IMR-90 (cell line): ENCODE data around the gene PI4K2B. TPM values are rescaled to one million over a fixed set of nuclear protein-coding genes. Genes with fewer than 3 reads are reported as not detected.

ENCODE experiments used
- ATAC-seq: fragments of 200-7000 bp; cut with Tn5 transposase; 2 replicates; pipeline ENCODE4 v1.9.1; 2020; ENCODE audit warnings: low read depth, mild to moderate bottlenecking, moderate library complexity
- BruUV-seq: library from RNA; stranded (reverse); fragments of 400-500 nt; replicated peaks from 2 replicates; lab custom pipeline; 2021; lab: Mats Ljungman, UMichigan
- CTCF ChIA-PET: fragments of 300-600 bp; formaldehyde crosslinking; extraction: SDS; loops from one replicate; lab custom pipeline; 2021; ENCODE audit warnings: antibody characterized with exemption; lab: Yijun Ruan, JAX
- POLR2A ChIA-PET: fragments of 300-600 bp; sonication (Branson Sonifier 250); formaldehyde crosslinking; loops from one replicate; lab custom pipeline; 2022; ENCODE audit warnings: antibody characterized with exemption; ENCODE audit not compliant: unreplicated experiment; lab: Charles Lee
- DNase-seq: peaks from one replicate; pipeline ENCODE4 v3.0.0; 2013
- H2AFZ ChIP-seq: replicated peaks from 2 replicates; pipeline ENCODE3; 2013; ENCODE audit warnings: low read length, mild to moderate bottlenecking; ENCODE audit not compliant: poor library complexity
- H2AK5ac ChIP-seq: 2 replicates; pipeline ENCODE4 v1.6.1; 2013; ENCODE audit warnings: low read depth, low read length, inconsistent platforms
- H2AK9ac ChIP-seq: replicated peaks from 2 replicates; pipeline ENCODE3; 2013; ENCODE audit warnings: mild to moderate bottlenecking, low read depth, low read length, moderate library complexity; ENCODE audit not compliant: poor library complexity
- H2BK120ac ChIP-seq: 2 replicates; pipeline ENCODE4 v1.6.1; 2013; ENCODE audit warnings: low read depth, low read length, inconsistent platforms
- H2BK15ac ChIP-seq: 3 replicates; pipeline ENCODE4 v1.6.1; 2013; ENCODE audit warnings: low read depth, low read length, inconsistent platforms
- H2BK20ac ChIP-seq: 2 replicates; pipeline ENCODE4 v1.6.1; 2013; ENCODE audit warnings: low read depth, mild to moderate bottlenecking, inconsistent platforms, low read length, moderate library complexity
- H2BK5ac ChIP-seq: 2 replicates; pipeline ENCODE4 v1.6.1; 2013; ENCODE audit warnings: mild to moderate bottlenecking, low read depth, low read length, inconsistent platforms; ENCODE audit not compliant: poor library complexity, severe bottlenecking
- H3K14ac ChIP-seq: replicated peaks from 2 replicates; pipeline ENCODE4 v1.6.1; 2013; ENCODE audit warnings: low read depth, low read length, inconsistent platforms
- H3K18ac ChIP-seq: 2 replicates; pipeline ENCODE4 v1.6.1; 2013; ENCODE audit warnings: low read depth, low read length, control low read depth
- H3K23ac ChIP-seq: 2 replicates; pipeline ENCODE4 v1.6.1; 2013; ENCODE audit warnings: low read depth, low read length, inconsistent platforms
- H3K27ac ChIP-seq: 2 replicates; pipeline ENCODE4 v1.5.1; 2013; ENCODE audit warnings: mild to moderate bottlenecking, control low read depth, low read length; ENCODE audit not compliant: insufficient read depth
- H3K27me3 ChIP-seq: 2 replicates; pipeline ENCODE4 v1.6.1; 2013; ENCODE audit warnings: low read length; ENCODE audit not compliant: control insufficient read depth, insufficient read depth
- H3K36me3 ChIP-seq: 2 replicates; pipeline ENCODE4 v1.6.1; 2013; ENCODE audit warnings: low read length, mixed read lengths; ENCODE audit not compliant: control insufficient read depth, insufficient read depth
- H3K4ac ChIP-seq: 2 replicates; pipeline ENCODE4 v1.6.1; 2013; ENCODE audit warnings: low read depth, low read length, inconsistent platforms
- H3K4me1 ChIP-seq: 2 replicates; pipeline ENCODE4 v1.6.1; 2013; ENCODE audit warnings: low read length, mixed read lengths; ENCODE audit not compliant: control insufficient read depth, insufficient read depth
- H3K4me2 ChIP-seq: 2 replicates; pipeline ENCODE4 v1.6.1; 2013; ENCODE audit warnings: low read depth, mild to moderate bottlenecking, control low read depth, low read length, moderate library complexity
- H3K4me3 ChIP-seq: 2 replicates; pipeline ENCODE4 v1.5.1; 2013; ENCODE audit warnings: low read depth, mild to moderate bottlenecking, control low read depth, low read length, moderate library complexity; ENCODE audit not compliant: insufficient read depth
- H3K56ac ChIP-seq: 2 replicates; pipeline ENCODE4 v1.6.1; 2013; ENCODE audit warnings: low read length, inconsistent platforms; ENCODE audit not compliant: insufficient read depth; ENCODE audit errors: extremely low read depth
- H3K79me1 ChIP-seq, 2 experiments: 2 replicates each; pipeline ENCODE4 v1.6.1; 2013; ENCODE audit warnings: low read length in 2 of 2, inconsistent platforms in 1 of 2, low read depth in 1 of 2
- H3K9ac ChIP-seq: 2 replicates; pipeline ENCODE4 v1.6.1; 2013; ENCODE audit warnings: low read depth, low read length, control low read depth
- H3K9me1 ChIP-seq: 2 replicates; pipeline ENCODE4 v1.6.1; 2013; ENCODE audit warnings: low read length, inconsistent platforms; ENCODE audit not compliant: insufficient read depth
- H3K9me3 ChIP-seq: 2 replicates; pipeline ENCODE4 v1.6.1; 2013; ENCODE audit warnings: low read length; ENCODE audit not compliant: control insufficient read depth, insufficient read depth
- H4K20me1 ChIP-seq: 2 replicates; pipeline ENCODE4 v1.6.1; 2013; ENCODE audit warnings: low read length, inconsistent platforms; ENCODE audit not compliant: insufficient read depth
- H4K5ac ChIP-seq: 2 replicates; pipeline ENCODE4 v1.6.1; 2013; ENCODE audit warnings: mild to moderate bottlenecking, low read depth, low read length, control low read depth
- H4K8ac ChIP-seq, 2 experiments: 2 replicates each; pipeline ENCODE4 v1.6.1; 2013; ENCODE audit warnings: low read depth in 2 of 2, low read length in 2 of 2, control low read depth in 1 of 2, inconsistent platforms in 1 of 2
- H4K91ac ChIP-seq: 2 replicates; pipeline ENCODE4 v1.6.1; 2013; ENCODE audit warnings: low read depth, low read length, inconsistent platforms; ENCODE audit not compliant: insufficient read depth
- CHD1 ChIP-seq: IDR thresholded peaks from 2 replicates; pipeline ENCODE4 v1.6.1; 2012; ENCODE audit warnings: low read depth, low read length, improper control_type of control experiment
- RAD21 ChIP-seq: IDR thresholded peaks from 2 replicates; pipeline ENCODE4 v1.6.1; 2012; ENCODE audit warnings: low read length, improper control_type of control experiment
- WGBS, 2 experiments: methylation state at CpG; one replicate each; pipeline versions ENCODE4 v1.1.5 to v1.1.7; 2013; ENCODE audit warnings: missing lambda C conversion rate in 2 of 2; ENCODE audit not compliant: insufficient read length in 1 of 2; ENCODE audit errors: extremely low coverage in 2 of 2; 5-methylcytosine and 5-hydroxymethylcytosine counted together
- dilution Hi-C: fragments of 300-500 bp; cut with HindIII; formaldehyde crosslinking; loops from one replicate; pipeline ENCODE4 v1.14.3; 2018; ENCODE audit warnings: low sequenced_read_pairs; ENCODE audit not compliant: unreplicated experiment
- in situ Hi-C: fragments of 300-500 bp; cut with MboI; formaldehyde crosslinking; loops from 3 replicates; pipeline ENCODE4 v1.14.3; 2019; ENCODE audit warnings: low sequenced_read_pairs, inconsistent platforms, mixed read lengths
- intact Hi-C: fragments of 100-400 bp; cut with micrococcal nuclease; formaldehyde crosslinking; loops from 2 replicates; pipeline ENCODE4 v1.10.0; 2022
- polyA plus RNA-seq, 3 experiments: library from polyadenylated mRNA; depleted of rRNA; stranded (reverse); fragments of >200 nt; gene quantifications; 2 replicates each; pipeline ENCODE4 v1.2.3, GENCODE V29; 2012; ENCODE audit warnings: low replicate concordance in 1 of 3
- total RNA-seq: library from RNA; depleted of rRNA; stranded (reverse); fragments of >200 nt; gene quantifications from 2 replicates; pipeline ENCODE4 v1.2.3, GENCODE V29; 2012
- TF ChIP-seq, protein P1 (sequence below): fragments of 150-350 bp; IDR thresholded peaks from 2 replicates; pipeline ENCODE4 v1.6.1; 2017; ENCODE audit warnings: mild to moderate bottlenecking, antibody characterized with exemption, low read length, low read depth

The PI4K2B gene
- total and polyA plus RNA-seq, 2 of the 4 experiments (the other 2 are of a cell fraction): 6.5 to 7.6 TPM

DNA sequence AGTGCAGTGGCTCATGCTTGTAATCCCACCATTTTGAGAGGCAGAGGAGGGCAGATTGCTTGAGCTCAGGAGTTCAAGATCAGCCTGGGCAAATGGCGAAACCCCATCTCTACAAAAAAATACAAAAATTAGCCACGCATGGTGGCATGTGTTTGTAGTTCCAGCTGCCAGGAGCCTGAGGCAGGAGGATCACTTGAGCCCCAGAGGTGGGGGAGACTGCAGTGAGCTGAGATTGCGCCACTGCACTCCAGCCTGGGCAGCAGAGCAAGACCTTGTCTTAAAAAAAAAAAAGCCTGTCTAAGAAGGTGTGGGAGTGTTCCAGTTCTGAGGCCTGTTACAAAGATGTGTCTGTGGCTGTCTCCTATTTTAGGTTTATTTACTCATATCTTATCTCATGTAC, 38.0 kb downstream of the PI4K2B start:
- Histone ChIP-seq H3K18ac (no peak overlapping the region), H3K23ac (no peak overlapping the region), H3K56ac (no peak overlapping the region), H2BK15ac (no peak overlapping the region), H3K9me3 (no peaks in the 10 kb centered on the region), H4K91ac (no peak overlapping the region), H3K9ac (no peak overlapping the region), H3K27me3 (no peaks in the 10 kb centered on the region), H2AFZ (no peak overlapping the region), H3K9me1 (no peaks in the 10 kb centered on the region), H2BK20ac (no peak overlapping the region), H4K8ac (no peak overlapping the region), H3K4ac (no peak overlapping the region), H3K14ac (no peak overlapping the region), H4K5ac (no peak overlapping the region), H3K4me2 (no peak overlapping the region), H3K36me3 (no peaks in the 10 kb centered on the region; the same call in 1 of the 2 replicates), H2AK9ac (no peak overlapping the region), H2AK5ac (no peak overlapping the region), H2BK120ac (no peak overlapping the region), H3K79me1 (no peaks in the 10 kb centered on the region), H3K27ac (no peak overlapping the region), H3K4me1 (no peaks in the 10 kb centered on the region), H3K4me3 (no peak overlapping the region), H4K20me1 (no peaks in the 10 kb centered on the region), H2BK5ac (no peak overlapping the region)
- ChIA-PET POLR2A (no interaction called here), CTCF (interaction anchor here (0.5 kb wide), 1 partner anchor 33 kb away, joined by 4 read pairs; no protein-coding TSS in a partner anchor)
- DNase-seq (no peak), ATAC-seq (no peak)
- WGBS, 2 experiments: no CpG with 5 or more reads among the region's 3 CpGs
- intact Hi-C loops (no loop called here), dilution Hi-C loops (no loop called here), in situ Hi-C loops (no loop called here)
- no TSS peak for BruUV-seq
- TF ChIP-seq CHD1 (no peak), RAD21 (no peak)
- TF ChIP-seq, protein P1, sequence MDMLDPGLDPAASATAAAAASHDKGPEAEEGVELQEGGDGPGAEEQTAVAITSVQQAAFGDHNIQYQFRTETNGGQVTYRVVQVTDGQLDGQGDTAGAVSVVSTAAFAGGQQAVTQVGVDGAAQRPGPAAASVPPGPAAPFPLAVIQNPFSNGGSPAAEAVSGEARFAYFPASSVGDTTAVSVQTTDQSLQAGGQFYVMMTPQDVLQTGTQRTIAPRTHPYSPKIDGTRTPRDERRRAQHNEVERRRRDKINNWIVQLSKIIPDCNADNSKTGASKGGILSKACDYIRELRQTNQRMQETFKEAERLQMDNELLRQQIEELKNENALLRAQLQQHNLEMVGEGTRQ: no peak
